ENCODE data around the gene ZP2.
"Not testable (repeated sequence)": the region's sequence is repeated elsewhere in the genome, so short reads cannot be mapped to it uniquely, and the experiment has no call there.

The ZP2 gene

GRCh38 chr16:21211486-21211885 lies at the start of gene ZP2:
Gene ZP2 (minus strand): TSS chr16:21211574. CDS start chr16:21211547, 27 bp downstream.
- no peak for DNase-seq (ENCODE audit: extremely low read depth in 1 of 2, low read depth in 1 of 2)

DNA sequence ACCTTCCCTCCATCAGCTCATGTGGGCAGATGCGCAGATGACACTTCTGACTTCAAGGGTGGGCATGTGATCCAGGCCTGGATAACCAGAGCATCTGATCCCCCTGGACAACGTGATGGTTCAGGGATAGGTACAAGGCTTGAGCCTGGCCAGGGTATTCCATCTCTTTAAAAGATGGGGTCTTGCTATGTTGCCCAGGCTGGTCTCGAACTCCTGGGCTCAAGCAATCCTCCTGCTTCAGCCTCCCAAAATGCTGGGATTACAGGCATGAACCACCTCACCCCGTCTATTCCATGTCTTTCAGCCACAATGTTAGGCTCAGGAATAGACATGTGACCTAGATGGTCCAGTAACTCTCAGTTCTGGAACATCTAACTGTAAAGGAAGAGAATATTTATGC lies 45.9 kb upstream of the ZP2 start:
- DNase-seq (ENCODE audit: extremely low read depth in 1 of 2, low read depth in 1 of 2), result no peak

- no peak for DNase-seq (ENCODE audit: extremely low read depth in 1 of 2, low read depth in 1 of 2)
These were observed 45.3 kb upstream of the ZP2 start for GRCh38 chr16:21256636-21257035.

DNA sequence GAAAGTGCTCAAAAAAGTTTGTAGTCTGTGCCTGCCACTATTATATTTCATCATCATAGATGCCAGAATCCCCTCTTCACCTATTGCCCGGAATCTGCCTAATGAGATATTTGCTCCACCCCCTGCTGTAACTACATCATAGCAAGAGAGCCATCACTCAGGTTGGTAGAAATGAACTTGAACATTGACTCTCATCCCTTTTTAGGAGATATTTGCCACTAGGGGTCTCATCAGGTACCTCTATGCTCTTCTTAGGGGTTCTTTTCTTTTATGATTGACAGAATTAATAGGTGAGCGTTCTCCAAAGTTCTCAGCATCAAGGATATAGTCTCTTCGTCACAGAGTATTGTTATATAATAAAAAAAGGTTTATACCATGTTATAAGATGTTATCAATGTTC lies 42.1 kb upstream of the ZP2 start:
- no peak for DNase-seq (ENCODE audit: extremely low read depth in 1 of 2, low read depth in 1 of 2)

DNA sequence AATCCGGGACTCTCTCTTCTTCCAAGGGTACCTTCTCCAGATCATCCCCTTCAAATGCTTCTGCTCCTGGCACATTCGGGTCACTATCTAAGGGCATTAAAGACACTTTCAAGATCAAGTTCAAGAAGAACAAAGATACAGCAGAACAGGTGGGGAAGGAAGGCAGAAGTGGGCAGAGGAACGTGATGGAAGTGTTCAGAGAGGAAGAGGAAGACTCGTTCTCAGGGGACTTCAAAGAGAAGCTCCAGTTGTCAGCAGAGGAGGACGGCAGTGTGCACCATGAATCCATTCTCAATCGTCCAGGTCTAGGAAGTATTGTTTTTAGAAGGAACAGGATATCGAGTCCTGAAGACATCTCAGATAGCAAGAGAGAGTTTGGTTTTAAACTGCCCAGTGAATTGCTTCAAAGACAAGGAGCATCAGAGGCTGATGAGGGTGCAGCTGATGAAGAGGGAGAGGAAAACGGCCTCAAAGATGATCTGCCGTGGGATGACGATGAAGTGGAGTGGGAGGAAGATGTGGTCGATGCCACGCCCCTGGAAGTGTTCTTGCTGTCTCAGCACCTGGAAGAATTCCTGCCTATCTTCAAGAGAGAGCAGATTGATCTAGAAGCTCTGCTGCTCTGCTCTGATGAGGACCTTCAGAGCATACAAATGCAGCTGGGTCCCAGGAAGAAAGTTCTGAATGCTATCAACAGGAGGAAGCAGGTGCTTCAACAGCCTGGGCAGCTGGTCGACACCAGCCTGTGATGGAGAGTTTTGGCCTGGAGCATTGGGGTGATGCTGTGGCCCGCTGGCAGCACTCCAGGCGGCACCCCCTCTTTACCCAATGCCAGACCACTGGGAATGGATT lies 38.9 kb upstream of the ZP2 start:
- DNase-seq (ENCODE audit: extremely low read depth in 1 of 2, low read depth in 1 of 2), result no peak

DNA sequence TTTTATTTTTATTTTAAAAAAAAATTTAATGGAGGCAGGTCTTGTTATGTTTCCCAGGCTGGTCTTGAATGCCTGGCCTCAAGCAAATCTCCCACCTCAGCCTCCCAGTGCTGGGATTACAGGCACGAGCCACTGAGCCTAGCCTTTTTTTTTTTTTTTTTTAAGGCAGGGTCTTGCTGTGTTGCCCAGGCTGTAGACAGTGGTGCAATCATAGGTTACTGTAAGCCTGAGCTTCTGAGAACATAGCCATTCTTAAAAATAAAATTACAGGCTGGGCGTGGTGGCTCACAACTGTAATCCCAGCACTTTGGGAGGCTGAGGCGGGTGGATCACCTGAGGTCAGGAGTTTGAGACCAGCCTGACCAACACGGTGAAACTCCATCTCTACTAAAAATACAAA lies 36.8 kb upstream of the ZP2 start:
- not testable (repeated sequence) for DNase-seq (ENCODE audit: extremely low read depth in 1 of 2, low read depth in 1 of 2)

GRCh38 chr16:21244518-21245215 lies 33.3 kb upstream of the ZP2 start:
- no peak for DNase-seq (ENCODE audit: extremely low read depth in 1 of 2, low read depth in 1 of 2)

DNA sequence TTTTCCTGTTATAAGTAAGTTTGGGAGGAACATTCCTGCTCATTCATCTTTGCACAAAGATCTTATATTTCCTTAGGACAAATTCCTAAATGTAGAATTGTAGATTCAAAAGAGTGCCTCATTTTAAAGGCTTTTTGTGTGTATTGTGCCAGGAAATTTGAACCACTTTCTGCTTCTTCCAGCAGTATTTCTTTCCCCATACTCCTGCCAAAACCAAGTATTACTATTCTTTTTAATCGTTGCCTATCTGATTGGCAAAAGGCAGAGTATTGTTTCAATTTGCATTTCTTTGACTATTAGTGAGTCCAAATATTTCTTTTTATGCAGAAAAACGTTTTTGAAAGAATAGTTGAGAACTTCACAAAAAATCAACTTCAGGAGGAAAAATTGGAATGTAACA lies 31.4 kb upstream of the ZP2 start:
- no peak for DNase-seq (ENCODE audit: extremely low read depth in 1 of 2, low read depth in 1 of 2)

DNA sequence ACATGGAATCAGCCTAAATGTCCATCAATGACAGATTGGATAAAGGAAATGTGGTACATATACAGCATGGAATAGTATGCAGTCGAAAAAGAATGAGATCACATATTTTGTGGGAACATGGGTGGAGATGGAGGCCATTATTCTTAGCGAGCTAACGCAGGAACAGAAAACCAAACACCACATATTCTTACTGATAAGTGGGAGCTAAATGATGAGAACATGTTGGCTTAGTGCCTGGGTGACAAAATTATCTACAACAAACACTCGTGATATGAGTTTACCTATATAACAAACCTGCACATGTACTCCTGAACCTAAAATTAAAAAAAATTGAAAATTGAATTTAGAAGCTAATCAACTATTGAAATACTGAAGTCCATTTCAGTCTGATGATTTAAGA lies 28.3 kb upstream of the ZP2 start:
- no peak for DNase-seq (ENCODE audit: extremely low read depth in 1 of 2, low read depth in 1 of 2)

- no peak for DNase-seq (ENCODE audit: extremely low read depth in 1 of 2, low read depth in 1 of 2)
These were observed 25.5 kb upstream of the ZP2 start for GRCh38 chr16:21236831-21237230.

DNA sequence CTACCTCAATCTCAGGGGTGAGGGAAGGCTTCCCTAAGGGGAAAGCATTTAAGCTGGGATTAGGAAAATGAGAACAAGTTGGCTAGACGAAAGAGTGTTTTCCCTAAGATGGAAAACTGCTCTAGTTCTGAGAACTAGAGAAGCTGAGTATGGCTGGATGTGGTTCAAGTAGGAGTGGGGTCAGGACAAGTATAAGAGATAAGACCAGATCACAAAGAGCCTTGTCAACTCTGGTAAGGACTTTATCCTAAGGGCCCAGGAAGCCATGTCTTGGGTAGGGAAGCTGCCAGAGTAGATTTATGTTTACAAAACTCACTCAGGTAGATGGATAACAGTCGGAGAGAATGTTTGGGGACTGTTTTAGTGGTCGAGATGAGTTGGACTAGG lies 23.8 kb upstream of the ZP2 start:
- DNase-seq (ENCODE audit: extremely low read depth in 1 of 2, low read depth in 1 of 2), result no peak

- no peak for DNase-seq (ENCODE audit: extremely low read depth in 1 of 2, low read depth in 1 of 2)
These were observed 22.3 kb upstream of the ZP2 start, which contains the start of gene ANKS4B for GRCh38 chr16:21233521-21234150. Gene ANKS4B (plus strand): TSS chr16:21233699. CDS start chr16:21233738, 39 bp downstream.

- no peak for DNase-seq (ENCODE audit: extremely low read depth in 1 of 2, low read depth in 1 of 2)
These were observed 21.7 kb upstream of the ZP2 start for GRCh38 chr16:21233045-21233520.

DNA sequence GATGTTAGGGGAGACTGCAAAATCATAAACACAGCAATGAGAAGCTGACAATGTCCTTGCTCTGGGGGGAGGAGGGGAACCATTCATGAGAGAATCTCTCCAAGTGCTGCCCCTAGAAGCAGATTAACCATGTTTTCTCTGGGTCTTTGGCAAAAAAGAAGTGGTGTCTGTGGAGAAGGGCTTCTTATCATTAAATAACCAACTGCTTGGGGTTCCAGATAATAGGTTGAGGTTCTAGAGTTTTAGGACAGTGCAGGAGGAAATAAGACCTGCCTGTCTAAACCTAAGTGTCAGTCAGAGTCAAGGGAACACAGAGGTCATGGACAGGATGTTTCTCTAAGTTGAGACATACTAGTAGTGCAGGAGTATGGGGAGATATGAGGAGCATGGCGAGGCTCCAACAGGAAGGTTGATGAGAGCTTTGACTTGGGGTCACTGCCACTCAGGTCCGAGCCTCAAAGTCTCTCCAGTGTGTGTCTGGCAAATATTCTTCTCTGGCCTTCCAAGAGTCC lies 17.0 kb upstream of the ZP2 start:
- no peak for DNase-seq (ENCODE audit: extremely low read depth in 1 of 2, low read depth in 1 of 2)

- DNase-seq (ENCODE audit: extremely low read depth in 1 of 2, low read depth in 1 of 2), result no peak
These were observed 16.5 kb upstream of the ZP2 start for GRCh38 chr16:21227866-21228265.

DNA sequence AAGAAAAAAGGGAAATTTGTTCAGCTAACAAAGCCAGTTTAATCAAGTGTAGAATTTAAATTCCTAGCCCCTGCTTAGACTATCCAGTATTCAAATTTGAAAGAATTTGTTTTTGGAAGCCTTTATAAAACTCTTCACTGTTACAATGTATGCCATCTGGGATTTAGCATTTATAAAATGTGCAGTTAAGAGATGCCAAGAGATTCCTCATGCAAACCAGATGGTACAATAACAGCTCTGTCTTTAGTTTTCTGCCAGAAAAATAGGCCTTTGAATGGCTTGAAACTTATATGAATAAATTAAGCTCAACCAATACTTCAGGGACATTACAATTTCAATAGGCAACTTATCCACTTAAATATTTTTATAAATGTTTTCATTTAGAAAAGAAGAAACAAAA lies 15.4 kb upstream of the ZP2 start:
- DNase-seq (ENCODE audit: extremely low read depth in 1 of 2, low read depth in 1 of 2), result no peak

DNA sequence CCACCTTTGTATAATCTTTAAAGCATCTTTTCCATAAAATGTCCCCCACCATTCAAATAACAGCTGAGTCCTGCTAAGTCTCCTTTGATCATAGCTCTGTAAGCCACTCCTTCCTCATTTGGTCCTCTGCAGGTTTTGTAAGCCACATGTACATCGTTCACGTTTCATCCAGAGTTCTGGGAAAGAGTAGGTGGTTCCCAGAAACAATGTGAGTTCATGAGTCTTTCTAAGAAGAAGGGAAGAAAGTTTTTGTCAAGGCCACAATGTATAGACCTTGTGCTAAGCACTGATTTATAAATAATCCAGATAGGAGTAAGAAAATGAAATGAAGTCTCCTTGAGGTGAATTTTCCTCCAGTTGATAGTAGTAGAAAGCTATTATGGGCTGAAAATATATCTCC lies 13.4 kb upstream of the ZP2 start:
- DNase-seq (ENCODE audit: extremely low read depth in 1 of 2, low read depth in 1 of 2), result no peak

DNA sequence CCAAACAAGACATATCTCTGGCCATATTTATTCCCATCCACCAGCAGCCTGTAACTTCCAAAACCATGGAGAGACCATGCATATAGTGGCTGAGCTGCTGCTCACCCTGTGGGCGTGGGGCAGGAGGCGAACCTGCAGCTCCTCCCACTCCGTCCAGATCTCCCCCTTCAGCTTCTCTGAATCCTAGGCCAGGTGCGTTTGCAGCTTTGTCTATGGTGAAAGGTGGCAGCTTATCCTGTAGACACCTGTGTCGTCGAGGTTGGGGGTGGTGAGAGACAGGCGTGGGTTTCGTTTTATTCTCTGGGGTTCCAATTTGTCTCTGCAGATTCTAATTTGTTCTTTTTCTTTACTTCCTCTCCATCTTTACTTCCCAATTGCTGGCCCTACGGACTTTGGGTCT lies 12.4 kb upstream of the ZP2 start:
- DNase-seq (ENCODE audit: extremely low read depth in 1 of 2, low read depth in 1 of 2), result no peak

DNA sequence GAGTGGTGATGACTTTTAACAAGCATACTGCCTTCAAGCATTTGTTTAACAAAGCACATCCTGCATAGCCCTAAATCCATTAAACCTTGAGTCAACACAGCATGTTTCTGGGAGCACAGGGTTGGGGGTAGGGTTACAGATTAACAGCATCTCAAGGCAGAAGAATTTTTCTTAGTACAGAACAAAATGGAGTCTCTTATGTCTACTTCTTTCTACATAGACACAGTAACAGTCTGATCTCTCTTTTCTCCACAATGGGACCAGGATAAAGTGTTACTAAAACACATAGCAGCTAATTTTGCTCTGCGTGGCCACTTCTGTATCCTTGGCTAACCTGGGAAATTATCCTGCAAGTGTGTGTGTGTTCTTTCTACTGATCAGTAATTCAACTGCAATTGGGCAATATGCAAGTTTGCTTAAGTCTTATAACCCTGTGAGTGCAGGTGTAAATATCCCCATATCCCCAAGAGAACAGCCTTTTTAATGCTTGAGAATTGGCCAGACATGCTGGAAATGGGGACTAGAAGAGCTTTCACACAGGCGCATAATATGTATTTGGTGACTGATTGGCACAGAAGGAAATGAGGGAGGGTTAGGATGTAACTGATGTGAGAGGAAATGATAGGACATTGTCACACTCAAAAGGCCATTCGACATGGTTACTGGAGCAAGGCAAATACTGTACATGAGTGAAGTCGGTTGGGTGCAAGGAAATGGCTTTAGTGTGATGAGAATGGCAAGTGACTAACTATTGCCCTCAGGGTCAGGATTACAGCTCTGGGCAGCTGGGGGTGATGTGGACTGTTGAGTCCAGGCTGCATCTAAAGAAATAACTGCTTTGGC lies 11.3 kb upstream of the ZP2 start:
- DNase-seq (ENCODE audit: extremely low read depth in 1 of 2, low read depth in 1 of 2), result no peak

GRCh38 chr16:21219551-21219950 lies 8.2 kb upstream of the ZP2 start:
- no peak for DNase-seq (ENCODE audit: extremely low read depth in 1 of 2, low read depth in 1 of 2)

- DNase-seq (ENCODE audit: extremely low read depth in 1 of 2, low read depth in 1 of 2), result no peak
These were observed 6.8 kb upstream of the ZP2 start for GRCh38 chr16:21218153-21218552.
